IMR-90 (cell line): ENCODE measurements around the gene GPR179. TPM values are rescaled to one million over a fixed set of nuclear protein-coding genes. Genes with fewer than 3 reads are reported as not detected.

Experiments
- ATAC-seq: fragments of 200-7000 bp; cut with Tn5 transposase; 2 replicates; pipeline ENCODE4 v1.9.1; 2020; ENCODE audit warnings: low read depth, mild to moderate bottlenecking, moderate library complexity
- BruUV-seq: library from RNA; stranded (reverse); fragments of 400-500 nt; replicated peaks from 2 replicates; lab custom pipeline; 2021; lab: Mats Ljungman, UMichigan
- CTCF ChIA-PET: fragments of 300-600 bp; formaldehyde crosslinking; extraction: SDS; loops from one replicate; lab custom pipeline; 2021; ENCODE audit warnings: antibody characterized with exemption; lab: Yijun Ruan, JAX
- POLR2A ChIA-PET: fragments of 300-600 bp; sonication (Branson Sonifier 250); formaldehyde crosslinking; loops from one replicate; lab custom pipeline; 2022; ENCODE audit warnings: antibody characterized with exemption; ENCODE audit not compliant: unreplicated experiment; lab: Charles Lee
- DNase-seq: peaks from one replicate; pipeline ENCODE4 v3.0.0; 2013
- H2AFZ ChIP-seq: replicated peaks from 2 replicates; pipeline ENCODE3; 2013; ENCODE audit warnings: low read length, mild to moderate bottlenecking; ENCODE audit not compliant: poor library complexity
- H2AK5ac ChIP-seq: 2 replicates; pipeline ENCODE4 v1.6.1; 2013; ENCODE audit warnings: low read depth, low read length, inconsistent platforms
- H2AK9ac ChIP-seq: replicated peaks from 2 replicates; pipeline ENCODE3; 2013; ENCODE audit warnings: mild to moderate bottlenecking, low read depth, low read length, moderate library complexity; ENCODE audit not compliant: poor library complexity
- H2BK120ac ChIP-seq: 2 replicates; pipeline ENCODE4 v1.6.1; 2013; ENCODE audit warnings: low read depth, low read length, inconsistent platforms
- H2BK15ac ChIP-seq: 3 replicates; pipeline ENCODE4 v1.6.1; 2013; ENCODE audit warnings: low read depth, low read length, inconsistent platforms
- H2BK20ac ChIP-seq: 2 replicates; pipeline ENCODE4 v1.6.1; 2013; ENCODE audit warnings: low read depth, mild to moderate bottlenecking, inconsistent platforms, low read length, moderate library complexity
- H2BK5ac ChIP-seq: 2 replicates; pipeline ENCODE4 v1.6.1; 2013; ENCODE audit warnings: mild to moderate bottlenecking, low read depth, low read length, inconsistent platforms; ENCODE audit not compliant: poor library complexity, severe bottlenecking
- H3K14ac ChIP-seq: replicated peaks from 2 replicates; pipeline ENCODE4 v1.6.1; 2013; ENCODE audit warnings: low read depth, low read length, inconsistent platforms
- H3K18ac ChIP-seq: 2 replicates; pipeline ENCODE4 v1.6.1; 2013; ENCODE audit warnings: low read depth, low read length, control low read depth
- H3K23ac ChIP-seq: 2 replicates; pipeline ENCODE4 v1.6.1; 2013; ENCODE audit warnings: low read depth, low read length, inconsistent platforms
- H3K27ac ChIP-seq: 2 replicates; pipeline ENCODE4 v1.5.1; 2013; ENCODE audit warnings: mild to moderate bottlenecking, control low read depth, low read length; ENCODE audit not compliant: insufficient read depth
- H3K27me3 ChIP-seq: 2 replicates; pipeline ENCODE4 v1.6.1; 2013; ENCODE audit warnings: low read length; ENCODE audit not compliant: control insufficient read depth, insufficient read depth
- H3K36me3 ChIP-seq: 2 replicates; pipeline ENCODE4 v1.6.1; 2013; ENCODE audit warnings: low read length, mixed read lengths; ENCODE audit not compliant: control insufficient read depth, insufficient read depth
- H3K4ac ChIP-seq: 2 replicates; pipeline ENCODE4 v1.6.1; 2013; ENCODE audit warnings: low read depth, low read length, inconsistent platforms
- H3K4me1 ChIP-seq: 2 replicates; pipeline ENCODE4 v1.6.1; 2013; ENCODE audit warnings: low read length, mixed read lengths; ENCODE audit not compliant: control insufficient read depth, insufficient read depth
- H3K4me2 ChIP-seq: 2 replicates; pipeline ENCODE4 v1.6.1; 2013; ENCODE audit warnings: low read depth, mild to moderate bottlenecking, control low read depth, low read length, moderate library complexity
- H3K4me3 ChIP-seq: 2 replicates; pipeline ENCODE4 v1.5.1; 2013; ENCODE audit warnings: low read depth, mild to moderate bottlenecking, control low read depth, low read length, moderate library complexity; ENCODE audit not compliant: insufficient read depth
- H3K56ac ChIP-seq: 2 replicates; pipeline ENCODE4 v1.6.1; 2013; ENCODE audit warnings: low read length, inconsistent platforms; ENCODE audit not compliant: insufficient read depth; ENCODE audit errors: extremely low read depth
- H3K79me1 ChIP-seq, 2 experiments: 2 replicates each; pipeline ENCODE4 v1.6.1; 2013; ENCODE audit warnings: low read length in 2 of 2, inconsistent platforms in 1 of 2, low read depth in 1 of 2
- H3K9ac ChIP-seq: 2 replicates; pipeline ENCODE4 v1.6.1; 2013; ENCODE audit warnings: low read depth, low read length, control low read depth
- H3K9me1 ChIP-seq: 2 replicates; pipeline ENCODE4 v1.6.1; 2013; ENCODE audit warnings: low read length, inconsistent platforms; ENCODE audit not compliant: insufficient read depth
- H3K9me3 ChIP-seq: 2 replicates; pipeline ENCODE4 v1.6.1; 2013; ENCODE audit warnings: low read length; ENCODE audit not compliant: control insufficient read depth, insufficient read depth
- H4K20me1 ChIP-seq: 2 replicates; pipeline ENCODE4 v1.6.1; 2013; ENCODE audit warnings: low read length, inconsistent platforms; ENCODE audit not compliant: insufficient read depth
- H4K5ac ChIP-seq: 2 replicates; pipeline ENCODE4 v1.6.1; 2013; ENCODE audit warnings: mild to moderate bottlenecking, low read depth, low read length, control low read depth
- H4K8ac ChIP-seq, 2 experiments: 2 replicates each; pipeline ENCODE4 v1.6.1; 2013; ENCODE audit warnings: low read depth in 2 of 2, low read length in 2 of 2, control low read depth in 1 of 2, inconsistent platforms in 1 of 2
- H4K91ac ChIP-seq: 2 replicates; pipeline ENCODE4 v1.6.1; 2013; ENCODE audit warnings: low read depth, low read length, inconsistent platforms; ENCODE audit not compliant: insufficient read depth
- BHLHE40 ChIP-seq: fragments of 150-350 bp; IDR thresholded peaks from 2 replicates; pipeline ENCODE4 v1.6.1; 2016; ENCODE audit warnings: mild to moderate bottlenecking, low read depth, low read length
- CEBPB ChIP-seq: IDR thresholded peaks from 2 replicates; pipeline ENCODE4 v1.6.1; 2012; ENCODE audit warnings: low read depth, low read length, improper control_type of control experiment
- CHD1 ChIP-seq: IDR thresholded peaks from 2 replicates; pipeline ENCODE4 v1.6.1; 2012; ENCODE audit warnings: low read depth, low read length, improper control_type of control experiment
- CTCF ChIP-seq: conservative IDR thresholded peaks from 2 replicates; pipeline ENCODE4 v1.5.1; 2012; ENCODE audit warnings: mild to moderate bottlenecking, low read depth, low read length, improper control_type of control experiment
- ELK1 ChIP-seq: fragments of 150-350 bp; IDR thresholded peaks from 2 replicates; pipeline ENCODE4 v1.6.1; 2016; ENCODE audit warnings: low read depth, mild to moderate bottlenecking, low read length, moderate library complexity, borderline replicate concordance
- FOS ChIP-seq: fragments of 150-350 bp; IDR thresholded peaks from 2 replicates; pipeline ENCODE4 v1.6.1; 2016; ENCODE audit warnings: low read depth, low read length
- MAFK ChIP-seq: IDR thresholded peaks from 2 replicates; pipeline ENCODE4 v1.6.1; 2012; ENCODE audit warnings: low read depth, low read length, improper control_type of control experiment
- MAZ ChIP-seq: IDR thresholded peaks from 2 replicates; pipeline ENCODE4 v1.6.1; 2012; ENCODE audit warnings: low read depth, mild to moderate bottlenecking, low read length, improper control_type of control experiment, moderate library complexity, borderline replicate concordance
- MXI1 ChIP-seq: IDR thresholded peaks from 2 replicates; pipeline ENCODE4 v1.6.1; 2012; ENCODE audit warnings: low read depth, mild to moderate bottlenecking, low read length, moderate library complexity, borderline replicate concordance
- NFE2L2 ChIP-seq: fragments of 150-350 bp; IDR thresholded peaks from 2 replicates; pipeline ENCODE4 v1.6.1; 2016; ENCODE audit warnings: low read depth, mild to moderate bottlenecking, low read length
- POLR2A ChIP-seq: IDR thresholded peaks from 2 replicates; pipeline ENCODE4 v1.6.1; 2012; ENCODE audit warnings: mild to moderate bottlenecking, low read depth, low read length
- RAD21 ChIP-seq: IDR thresholded peaks from 2 replicates; pipeline ENCODE4 v1.6.1; 2012; ENCODE audit warnings: low read length, improper control_type of control experiment
- RCOR1 ChIP-seq: IDR thresholded peaks from 2 replicates; pipeline ENCODE4 v1.6.1; 2012; ENCODE audit warnings: mild to moderate bottlenecking, low read length, improper control_type of control experiment; ENCODE audit not compliant: insufficient replicate concordance
- RFX5 ChIP-seq: IDR thresholded peaks from 2 replicates; pipeline ENCODE4 v1.8.0; 2012; ENCODE audit warnings: low read depth, mild to moderate bottlenecking, low read length, moderate library complexity
- SMC3 ChIP-seq: fragments of 150-350 bp; IDR thresholded peaks from 2 replicates; pipeline ENCODE4 v1.6.1; 2016; ENCODE audit warnings: low read depth, mild to moderate bottlenecking, antibody characterized with exemption, low read length, moderate library complexity
- USF2 ChIP-seq: fragments of 150-350 bp; IDR thresholded peaks from 2 replicates; pipeline ENCODE4 v1.6.1; 2017; ENCODE audit warnings: mild to moderate bottlenecking, antibody characterized with exemption, low read length, low read depth
- WGBS, 2 experiments: methylation state at CpG; one replicate each; pipeline versions ENCODE4 v1.1.5 to v1.1.7; 2013; ENCODE audit warnings: missing lambda C conversion rate in 2 of 2; ENCODE audit not compliant: insufficient read length in 1 of 2; ENCODE audit errors: extremely low coverage in 2 of 2; 5-methylcytosine and 5-hydroxymethylcytosine counted together
- dilution Hi-C: fragments of 300-500 bp; cut with HindIII; formaldehyde crosslinking; loops from one replicate; pipeline ENCODE4 v1.14.3; 2018; ENCODE audit warnings: low sequenced_read_pairs; ENCODE audit not compliant: unreplicated experiment
- in situ Hi-C: fragments of 300-500 bp; cut with MboI; formaldehyde crosslinking; loops from 3 replicates; pipeline ENCODE4 v1.14.3; 2019; ENCODE audit warnings: low sequenced_read_pairs, inconsistent platforms, mixed read lengths
- intact Hi-C: fragments of 100-400 bp; cut with micrococcal nuclease; formaldehyde crosslinking; loops from 2 replicates; pipeline ENCODE4 v1.10.0; 2022
- polyA plus RNA-seq, 3 experiments: library from polyadenylated mRNA; depleted of rRNA; stranded (reverse); fragments of >200 nt; gene quantifications; 2 replicates each; pipeline ENCODE4 v1.2.3, GENCODE V29; 2012; ENCODE audit warnings: low replicate concordance in 1 of 3
- total RNA-seq: library from RNA; depleted of rRNA; stranded (reverse); fragments of >200 nt; gene quantifications from 2 replicates; pipeline ENCODE4 v1.2.3, GENCODE V29; 2012

GPR179 gene
- total and polyA plus RNA-seq, 2 of the 4 experiments (the other 2 are of a cell fraction): not detected

- POLR2A ChIA-PET: no interaction called here
- no peak for TF ChIP-seq POLR2A
- TF ChIP-seq MAZ: no peak
- no peak for TF ChIP-seq RFX5
- no peak for TF ChIP-seq MAFK
- no peak for TF ChIP-seq NFE2L2
- no peak for TF ChIP-seq SMC3
- TF ChIP-seq FOS: no peak
- no peak for TF ChIP-seq RAD21
- TF ChIP-seq USF2: no peak
- TF ChIP-seq MXI1: no peak
- TF ChIP-seq RCOR1: no peak
- no peak for TF ChIP-seq CEBPB
- no peak for TF ChIP-seq BHLHE40
- TF ChIP-seq ELK1: no peak
- TF ChIP-seq CTCF: no peak
- no peak for TF ChIP-seq CHD1
- WGBS, 2 experiments: no CpG with 5 or more reads among the region's 3 CpGs
- no peak for ATAC-seq
- Histone ChIP-seq H3K27me3 (peaks cover 18% of the 10 kb centered on the region), H4K91ac (no peak overlapping the region), H3K56ac (no peak overlapping the region), H3K9ac (no peak overlapping the region), H3K27ac (no peak overlapping the region), H2BK15ac (no peak overlapping the region), H3K23ac (no peak overlapping the region), H3K36me3 (peaks cover 13% of the 10 kb centered on the region), H3K4me2 (no peak overlapping the region), H4K5ac (no peak overlapping the region), H2AK5ac (no peak overlapping the region), H4K8ac (no peak overlapping the region), H3K9me1 (0 out of 2 replicates have a peak, but pooled peaks cover 5% of the 10 kb centered on the region), H2AFZ (no peak overlapping the region), H2BK5ac (no peak overlapping the region), H2AK9ac (no peak overlapping the region), H2BK20ac (no peak overlapping the region), H3K4ac (no peak overlapping the region), H3K79me1 (no peaks in the 10 kb centered on the region; a peak in 1 of 4 replicates), H3K9me3 (no peaks in the 10 kb centered on the region), H4K20me1 (no peaks in the 10 kb centered on the region; the same call in 1 of the 2 replicates), H3K4me1 (peaks cover 12% of the 10 kb centered on the region), H3K14ac (no peak overlapping the region), H3K18ac (no peak overlapping the region), H2BK120ac (no peak overlapping the region), H3K4me3 (no peak overlapping the region)
- intact Hi-C loops (no loop called here), in situ Hi-C loops (no loop called here), dilution Hi-C loops (no loop called here)
- no peak for DNase-seq
- CTCF ChIA-PET: interaction anchor here (0.9 to 1.8 kb wide), 2 partner anchors 9 to 25 kb away, joined by 3 to 6 read pairs; no protein-coding TSS in a partner anchor
- no TSS peak for BruUV-seq
These were observed 19.5 kb downstream of the GPR179 start for GRCh38 chr17:38324141-38324697.
